ENCODE measurements around the gene SOX10. TPM values are rescaled to one million over a fixed set of nuclear protein-coding genes. Genes with fewer than 3 reads are reported as not detected.

Gene SOX10
- total RNA-seq, 4 donors from 2014 or later, result 7.8 to 45.2 (median 29.7) TPM

- no peak for DNase-seq (ENCODE audit: low spot score in 2 of 2)
- intact Hi-C loops (cut with DNase I; ENCODE audit: low total_unique reads), result no loop called here
- 66 to 70% methylated on average over 21 to 22 of the region's 22 CpGs for WGBS, 2 donors
- H3K4me3 ChIP-seq (ENCODE audit: low read depth, poor library complexity, severe bottlenecking), result no peak overlapping the region
- TF ChIP-seq POLR2A (IDR thresholded peaks at IDR 0.05), result no peak
- TF ChIP-seq, protein P1, sequence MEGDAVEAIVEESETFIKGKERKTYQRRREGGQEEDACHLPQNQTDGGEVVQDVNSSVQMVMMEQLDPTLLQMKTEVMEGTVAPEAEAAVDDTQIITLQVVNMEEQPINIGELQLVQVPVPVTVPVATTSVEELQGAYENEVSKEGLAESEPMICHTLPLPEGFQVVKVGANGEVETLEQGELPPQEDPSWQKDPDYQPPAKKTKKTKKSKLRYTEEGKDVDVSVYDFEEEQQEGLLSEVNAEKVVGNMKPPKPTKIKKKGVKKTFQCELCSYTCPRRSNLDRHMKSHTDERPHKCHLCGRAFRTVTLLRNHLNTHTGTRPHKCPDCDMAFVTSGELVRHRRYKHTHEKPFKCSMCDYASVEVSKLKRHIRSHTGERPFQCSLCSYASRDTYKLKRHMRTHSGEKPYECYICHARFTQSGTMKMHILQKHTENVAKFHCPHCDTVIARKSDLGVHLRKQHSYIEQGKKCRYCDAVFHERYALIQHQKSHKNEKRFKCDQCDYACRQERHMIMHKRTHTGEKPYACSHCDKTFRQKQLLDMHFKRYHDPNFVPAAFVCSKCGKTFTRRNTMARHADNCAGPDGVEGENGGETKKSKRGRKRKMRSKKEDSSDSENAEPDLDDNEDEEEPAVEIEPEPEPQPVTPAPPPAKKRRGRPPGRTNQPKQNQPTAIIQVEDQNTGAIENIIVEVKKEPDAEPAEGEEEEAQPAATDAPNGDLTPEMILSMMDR (IDR thresholded peaks at IDR 0.05), result no peak
Measured at GRCh38 chr22:38026130-38027111, 42.1 kb upstream of the SOX10 start.

DNA sequence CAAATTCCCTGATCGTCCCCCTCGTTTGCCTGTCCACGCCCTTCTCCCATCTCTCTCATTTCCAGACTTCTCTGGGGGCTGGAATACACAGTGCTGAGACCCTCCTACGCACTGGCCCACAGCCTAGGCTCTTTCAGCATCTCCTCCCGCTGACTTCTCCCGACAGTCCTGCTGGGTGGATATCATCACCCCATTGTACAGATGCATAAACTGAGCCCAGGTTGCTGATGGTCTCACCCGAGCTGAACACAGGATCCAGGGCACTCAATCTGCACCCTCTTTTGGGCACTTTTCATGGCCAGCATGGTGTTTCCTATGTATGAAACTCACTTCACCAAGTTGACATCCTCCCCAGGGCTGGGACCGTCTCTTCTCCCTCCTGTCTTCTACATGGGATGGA, 41.2 kb upstream of the SOX10 start:
- H3K4me3 ChIP-seq (ENCODE audit: low read depth, poor library complexity, severe bottlenecking), result no peak overlapping the region
- 89 to 97% methylated on average over 8 of the region's 8 CpGs for WGBS, 2 donors
- intact Hi-C loops (cut with DNase I; ENCODE audit: low total_unique reads), result no loop called here
- no peak for DNase-seq (ENCODE audit: low spot score in 2 of 2)
- no peak for TF ChIP-seq POLR2A (IDR thresholded peaks at IDR 0.05)
- TF ChIP-seq, protein P1 (IDR thresholded peaks at IDR 0.05), result no peak

GRCh38 chr22:38023045-38023444, 38.7 kb upstream of the SOX10 start:
- no peak for TF ChIP-seq POLR2A (IDR thresholded peaks at IDR 0.05)
- TF ChIP-seq, protein P1 (IDR thresholded peaks at IDR 0.05), result no peak
- no peak for DNase-seq (ENCODE audit: low spot score in 2 of 2)
- intact Hi-C loops (cut with DNase I; ENCODE audit: low total_unique reads), result no loop called here
- no peak overlapping the region for H3K4me3 ChIP-seq (ENCODE audit: low read depth, poor library complexity, severe bottlenecking)
- WGBS, 2 donors, result 87 to 93% methylated on average over 6 of the region's 6 CpGs

GRCh38 chr22:38021206-38021605, 36.9 kb upstream of the SOX10 start:
- TF ChIP-seq, protein P1 (IDR thresholded peaks at IDR 0.05), result no peak
- no peak for TF ChIP-seq POLR2A (IDR thresholded peaks at IDR 0.05)
- 93 to 94% methylated on average over 6 of the region's 6 CpGs for WGBS, 2 donors
- no peak overlapping the region for H3K4me3 ChIP-seq (ENCODE audit: low read depth, poor library complexity, severe bottlenecking)
- intact Hi-C loops (cut with DNase I; ENCODE audit: low total_unique reads), result no loop called here
- no peak for DNase-seq (ENCODE audit: low spot score in 2 of 2)

GRCh38 chr22:38018938-38019827, 34.8 kb upstream of the SOX10 start:
- TF ChIP-seq, protein P1 (IDR thresholded peaks at IDR 0.05), result no peak
- intact Hi-C loops (cut with DNase I; ENCODE audit: low total_unique reads), result no loop called here
- no peak for DNase-seq (ENCODE audit: low spot score in 2 of 2)
- no peak overlapping the region for H3K4me3 ChIP-seq (ENCODE audit: low read depth, poor library complexity, severe bottlenecking)
- WGBS, 2 donors, result 74 to 82% methylated on average over 16 to 19 of the region's 19 CpGs
